ENCODE results near the gene ZCWPW1.
"Not testable (repeated sequence)": the region's sequence is repeated elsewhere in the genome, so short reads cannot be mapped to it uniquely, and the experiment has no call there.

ZCWPW1 gene

DNA sequence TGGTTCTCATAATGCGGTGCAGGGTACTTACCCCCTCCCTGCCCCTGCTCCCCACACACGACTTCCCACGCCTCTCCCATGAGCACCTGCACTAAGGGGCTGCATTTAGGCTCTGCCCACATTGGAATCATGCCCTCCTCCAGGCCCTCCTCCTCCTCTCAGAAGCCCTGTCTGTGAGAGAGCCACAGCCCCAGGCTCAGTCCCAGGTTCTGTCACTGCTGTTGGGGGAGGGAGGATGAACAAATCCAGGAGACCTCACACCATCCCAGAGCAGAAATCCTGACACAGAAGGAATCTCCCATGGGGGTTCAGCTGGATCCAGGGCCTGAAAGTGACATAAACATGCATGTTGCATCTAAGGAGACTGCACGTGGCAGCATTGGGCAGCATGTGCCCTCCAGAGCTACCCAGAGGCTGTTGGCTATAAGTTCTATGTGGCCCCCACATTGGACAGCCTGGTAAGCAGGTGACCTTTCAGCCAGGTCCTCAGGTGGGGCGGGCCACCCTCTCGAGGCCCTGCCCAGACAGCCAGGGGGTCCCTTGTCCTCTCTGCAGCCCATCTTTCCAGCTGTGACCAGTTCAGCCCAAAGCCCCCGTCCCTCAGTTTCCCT is 56.8 kb downstream of the ZCWPW1 start:
- no peak for DNase-seq

DNA sequence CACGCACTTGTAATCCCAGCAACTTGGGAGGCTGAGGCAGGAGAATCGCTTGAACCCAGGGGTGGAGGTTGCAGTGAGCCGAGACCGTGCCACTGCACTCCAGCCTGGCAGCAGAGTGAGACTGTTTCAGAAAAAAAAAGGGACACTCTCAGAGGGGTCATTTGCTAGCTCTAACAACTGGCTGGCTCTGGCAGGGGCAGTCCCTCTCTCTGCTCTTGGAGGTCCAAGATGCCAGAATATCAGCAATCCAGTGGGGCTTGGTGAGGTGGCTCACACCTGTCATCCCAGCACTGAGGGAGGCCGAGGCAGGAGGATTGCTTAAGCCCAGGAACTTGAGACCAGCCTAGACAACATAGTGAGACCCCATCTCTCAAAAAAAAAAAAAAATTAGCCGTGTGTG is 57.8 kb downstream of the ZCWPW1 start:
- DNase-seq: no peak

DNA sequence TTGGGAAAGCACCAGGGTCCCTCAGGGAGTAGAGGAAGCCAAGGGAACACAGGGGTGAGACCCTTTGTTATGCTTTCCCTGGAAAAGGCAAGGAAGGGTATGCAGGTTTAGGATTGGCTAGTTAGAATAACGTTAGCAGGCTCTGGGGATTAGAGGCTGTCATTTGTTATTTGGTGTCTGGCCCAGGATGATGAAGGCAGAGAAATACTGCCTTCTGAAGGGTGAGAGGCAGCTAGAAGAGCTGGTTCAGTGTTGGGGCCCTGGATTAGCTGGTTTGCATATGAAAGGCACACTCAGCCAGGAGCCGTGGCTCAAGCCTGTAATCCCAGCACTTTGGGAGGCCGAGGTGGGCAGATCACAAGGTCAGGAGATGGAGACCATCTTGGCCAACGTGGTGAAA is 58.2 kb downstream of the ZCWPW1 start:
- no peak for DNase-seq

DNA sequence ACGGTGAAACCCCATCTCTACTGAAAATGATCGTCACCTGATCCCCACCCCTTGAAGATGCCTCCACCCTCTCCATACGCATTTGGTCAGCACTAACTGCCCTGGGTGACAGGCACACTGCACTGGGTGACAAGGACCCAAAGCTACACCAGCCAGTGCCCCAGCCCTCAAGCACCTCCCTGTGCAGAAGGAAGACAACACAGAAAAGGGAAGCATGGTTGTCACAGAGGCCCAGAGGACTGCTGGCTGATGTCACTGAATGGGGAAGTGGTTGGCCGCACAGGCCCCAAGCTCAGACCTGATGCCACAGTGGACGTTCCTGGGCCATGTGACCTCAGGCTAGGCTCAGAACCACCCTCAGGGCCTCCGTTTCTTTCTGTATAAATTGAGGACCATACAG is 59.4 kb downstream of the ZCWPW1 start:
- DNase-seq: no peak

DNA sequence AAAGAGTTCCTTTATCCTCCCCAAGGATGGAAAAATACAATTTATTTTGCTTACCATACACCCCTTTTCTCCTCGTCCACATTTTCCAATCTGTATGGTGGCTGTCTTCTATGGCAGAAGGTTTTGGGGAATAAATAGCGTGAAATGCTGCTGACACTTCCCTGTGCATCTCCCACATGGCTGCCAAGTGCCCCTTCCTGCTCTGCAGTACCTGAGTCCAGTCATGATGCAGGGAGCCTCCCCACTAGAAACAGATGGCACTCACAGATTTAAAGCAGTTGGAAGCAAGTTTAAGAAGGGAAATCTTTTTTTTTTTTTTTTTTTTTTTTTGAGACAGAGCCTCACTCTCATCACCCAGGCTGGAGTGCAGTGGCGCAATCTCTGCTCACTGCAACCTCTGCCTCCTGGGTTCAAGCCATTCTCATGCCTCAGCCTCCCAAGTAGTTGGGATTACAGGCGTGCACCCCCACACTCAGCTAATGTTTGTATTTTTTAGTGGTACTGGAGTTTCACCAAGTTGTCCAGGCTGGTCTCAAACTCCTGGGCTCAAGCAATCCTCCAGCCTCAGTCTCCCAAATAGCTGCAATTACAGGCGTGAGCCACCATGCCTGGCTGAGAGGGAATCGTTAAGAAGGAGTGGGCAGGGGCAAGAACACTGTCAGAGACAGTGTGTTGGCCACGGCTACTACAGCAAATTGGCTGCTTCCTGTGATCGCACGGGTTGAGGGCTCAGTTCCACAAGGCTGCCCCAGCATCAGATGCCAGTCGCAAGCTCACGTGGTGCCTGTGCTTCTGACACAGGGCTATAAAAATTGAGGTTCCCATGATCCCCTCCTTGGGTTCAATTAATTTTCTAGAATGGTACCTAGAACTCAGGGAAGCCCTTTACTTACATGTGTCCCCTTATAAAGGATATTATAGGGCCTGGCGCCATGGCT is 60.6 kb downstream of the ZCWPW1 start:
- DNase-seq: no peak

DNA sequence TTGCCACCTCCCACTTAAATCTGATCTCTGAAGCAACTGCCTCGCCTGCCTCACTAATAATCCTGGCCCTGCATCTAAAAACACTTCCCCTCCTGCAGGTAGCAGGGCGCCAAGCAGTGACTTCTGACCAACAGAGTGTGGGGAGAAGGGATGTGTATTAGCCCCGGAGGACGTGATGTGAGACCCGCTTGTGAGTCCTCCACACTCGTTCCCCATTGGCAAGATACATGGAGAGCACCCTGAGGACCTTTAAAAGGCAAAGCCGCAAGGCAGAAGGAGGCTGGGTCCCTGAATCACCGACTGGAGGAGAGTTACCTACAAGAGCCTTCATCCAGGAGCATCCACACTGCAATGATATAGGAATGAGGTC is 61.3 kb downstream of the ZCWPW1 start:
- DNase-seq: no peak

DNA sequence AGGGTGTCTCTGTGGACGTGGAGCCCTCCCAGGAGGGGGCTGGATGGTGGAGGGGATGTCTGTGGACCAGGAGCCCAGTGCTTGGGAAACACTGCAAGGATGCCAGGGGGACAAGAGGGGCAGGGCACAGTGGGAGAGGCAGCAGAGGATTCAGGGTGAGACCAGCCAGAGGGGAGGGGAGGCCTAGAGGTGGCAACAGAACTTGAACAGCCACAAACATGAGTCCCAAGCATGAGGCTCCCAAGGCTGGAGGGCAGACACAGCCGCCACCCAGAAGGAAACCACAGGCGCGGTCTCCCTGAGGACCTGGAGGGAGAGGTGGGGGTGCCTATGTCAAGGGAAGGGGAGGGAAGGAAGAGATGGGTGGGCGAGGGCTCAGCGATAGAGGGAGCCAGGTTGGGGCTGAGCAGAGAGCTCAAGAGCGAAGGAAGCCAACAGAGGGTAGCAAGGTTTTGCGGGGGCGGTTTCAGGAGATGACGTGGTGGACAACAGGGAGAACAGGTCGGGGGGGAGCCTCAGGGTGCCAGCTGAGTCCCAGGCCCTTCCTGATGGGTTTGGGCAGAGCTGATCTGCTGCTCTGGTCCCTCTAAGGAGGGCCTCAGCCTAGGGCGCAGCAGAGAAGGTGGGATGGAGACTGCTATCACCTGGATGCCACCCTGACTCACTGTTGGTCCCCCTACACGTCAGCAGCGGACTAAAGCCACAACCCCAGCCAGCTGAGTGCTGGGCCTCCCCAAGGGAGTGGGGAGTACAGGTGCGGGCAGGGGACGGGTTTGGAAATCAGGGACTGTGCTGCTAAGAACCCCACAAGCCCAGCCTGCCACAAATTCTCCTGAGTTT is 61.9 kb downstream of the ZCWPW1 start:
- no peak for DNase-seq

DNA sequence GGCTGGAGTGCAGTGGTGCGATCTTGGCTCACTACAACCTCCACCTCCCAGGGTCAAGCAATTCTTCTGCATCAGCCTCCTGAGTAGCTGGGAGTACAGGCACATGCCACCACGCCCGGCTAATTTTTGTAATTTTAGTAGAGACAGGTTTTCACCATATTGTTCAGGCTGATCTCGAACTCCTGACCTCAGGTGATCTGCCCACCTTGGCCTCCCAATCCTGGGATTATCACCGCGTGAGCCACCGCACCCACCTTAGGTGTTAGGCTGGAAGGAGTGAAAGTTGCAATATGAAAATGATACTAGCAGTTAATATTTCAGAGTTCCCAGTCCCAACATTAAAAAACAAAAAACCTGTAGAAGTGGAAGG is 62.5 kb downstream of the ZCWPW1 start:
- DNase-seq: not testable (repeated sequence)

DNA sequence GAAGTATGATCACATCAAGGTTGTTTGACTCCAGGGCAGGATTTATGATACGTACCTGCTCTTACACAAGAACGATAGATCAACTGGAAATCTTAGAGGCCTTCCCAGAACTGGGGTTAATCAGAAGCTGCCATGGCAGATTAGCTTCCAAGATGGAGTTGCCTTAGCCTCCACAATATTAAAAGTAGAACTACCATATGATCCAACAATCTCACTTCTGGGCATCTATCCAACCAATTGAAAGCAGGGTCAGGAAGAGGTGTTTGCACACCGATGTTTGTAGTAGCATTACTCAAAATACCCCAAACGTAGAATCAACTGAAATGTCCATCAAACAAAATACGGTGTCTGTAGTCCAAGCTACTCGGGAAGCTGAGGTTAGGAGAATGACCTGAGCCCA is 64.0 kb downstream of the ZCWPW1 start:
- no peak for DNase-seq

DNA sequence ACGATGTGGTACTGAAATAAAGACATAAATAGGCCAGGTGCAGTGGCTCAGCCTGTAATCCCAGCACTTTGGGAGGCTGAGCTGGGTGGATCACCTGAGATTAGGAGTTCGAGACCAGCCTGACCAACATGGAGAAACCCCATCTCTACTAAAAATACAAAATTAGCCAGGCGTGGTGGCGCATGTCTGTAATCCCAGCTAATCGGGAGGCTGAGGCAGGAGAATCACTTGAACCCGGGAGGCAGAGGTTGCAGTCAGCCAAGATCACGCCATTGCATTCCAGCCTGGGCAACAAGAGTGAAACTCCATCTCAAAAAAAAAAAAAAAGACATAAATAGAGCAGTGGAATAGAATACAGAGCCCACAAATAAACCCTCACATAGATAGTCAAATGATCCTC is 64.7 kb downstream of the ZCWPW1 start:
- not testable (repeated sequence) for DNase-seq

DNA sequence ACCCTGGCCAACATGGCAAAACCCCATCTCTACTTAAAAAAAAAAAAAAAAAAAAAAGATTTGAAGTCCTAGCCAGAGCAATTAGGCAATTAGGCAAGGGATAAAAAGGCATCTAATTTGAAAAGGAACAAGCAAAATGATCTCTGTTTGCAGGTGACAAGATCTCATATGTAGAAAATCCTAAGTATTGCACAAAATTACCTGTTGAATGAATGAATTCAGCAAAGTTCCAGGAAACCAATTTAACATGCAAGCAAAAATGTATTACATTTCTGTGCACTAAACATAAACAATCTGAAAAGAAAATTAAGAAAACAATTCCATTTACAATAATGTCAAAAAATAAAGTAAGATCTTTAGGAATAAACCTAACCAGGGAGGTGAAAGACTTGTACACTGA is 65.4 kb downstream of the ZCWPW1 start:
- DNase-seq: no peak

DNA sequence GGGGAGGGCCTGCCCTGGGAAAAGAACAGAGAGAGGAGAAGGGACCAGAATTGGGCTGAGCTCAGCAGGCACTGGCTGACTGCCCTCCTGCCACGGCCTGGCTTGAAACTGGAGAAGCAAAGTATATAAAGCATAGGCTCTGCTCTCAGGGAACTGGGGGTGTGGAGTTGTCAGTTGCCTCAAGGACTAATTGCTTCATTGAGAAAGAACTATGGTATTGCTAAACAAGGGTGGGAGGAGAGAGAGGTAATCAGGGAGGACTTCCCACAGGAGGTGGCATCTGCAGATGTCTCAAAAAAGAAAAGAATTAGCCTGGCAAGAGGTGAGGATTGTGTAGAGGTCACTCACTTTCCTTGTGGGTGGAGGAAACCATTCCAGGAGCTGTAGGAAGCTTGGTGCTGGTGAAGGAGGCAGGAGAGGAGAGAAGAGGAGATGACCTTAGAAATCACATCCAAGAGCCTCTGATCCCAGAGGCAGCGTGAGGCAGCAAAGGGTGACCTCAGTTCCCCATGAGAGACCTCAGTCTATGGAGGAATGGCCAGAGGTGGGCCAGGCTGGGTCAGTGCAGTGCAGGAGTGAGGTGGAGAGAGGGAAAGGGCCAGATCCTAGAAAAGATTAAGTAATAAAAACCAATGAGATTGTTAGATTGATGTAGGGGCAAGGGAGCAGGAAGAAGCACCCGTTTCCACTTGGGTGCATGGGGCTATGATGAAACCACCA is 68.2 kb downstream of the ZCWPW1 start:
- DNase-seq: no peak

DNA sequence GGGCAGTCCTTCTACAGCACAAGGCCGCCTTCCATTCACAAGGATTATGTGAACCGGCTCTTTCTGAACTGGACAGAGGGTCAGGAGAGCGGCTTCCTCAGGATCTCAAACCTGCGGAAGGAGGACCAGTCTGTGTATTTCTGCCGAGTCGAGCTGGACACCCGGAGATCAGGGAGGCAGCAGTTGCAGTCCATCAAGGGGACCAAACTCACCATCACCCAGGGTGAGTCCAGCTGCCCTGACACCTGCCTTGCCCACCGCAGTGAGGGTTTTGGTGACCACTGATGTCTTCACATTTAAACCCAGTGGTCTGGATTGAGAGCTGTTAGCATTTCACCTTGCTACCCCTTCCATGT is 69.7 kb downstream of the ZCWPW1 start:
- no peak for DNase-seq

DNA sequence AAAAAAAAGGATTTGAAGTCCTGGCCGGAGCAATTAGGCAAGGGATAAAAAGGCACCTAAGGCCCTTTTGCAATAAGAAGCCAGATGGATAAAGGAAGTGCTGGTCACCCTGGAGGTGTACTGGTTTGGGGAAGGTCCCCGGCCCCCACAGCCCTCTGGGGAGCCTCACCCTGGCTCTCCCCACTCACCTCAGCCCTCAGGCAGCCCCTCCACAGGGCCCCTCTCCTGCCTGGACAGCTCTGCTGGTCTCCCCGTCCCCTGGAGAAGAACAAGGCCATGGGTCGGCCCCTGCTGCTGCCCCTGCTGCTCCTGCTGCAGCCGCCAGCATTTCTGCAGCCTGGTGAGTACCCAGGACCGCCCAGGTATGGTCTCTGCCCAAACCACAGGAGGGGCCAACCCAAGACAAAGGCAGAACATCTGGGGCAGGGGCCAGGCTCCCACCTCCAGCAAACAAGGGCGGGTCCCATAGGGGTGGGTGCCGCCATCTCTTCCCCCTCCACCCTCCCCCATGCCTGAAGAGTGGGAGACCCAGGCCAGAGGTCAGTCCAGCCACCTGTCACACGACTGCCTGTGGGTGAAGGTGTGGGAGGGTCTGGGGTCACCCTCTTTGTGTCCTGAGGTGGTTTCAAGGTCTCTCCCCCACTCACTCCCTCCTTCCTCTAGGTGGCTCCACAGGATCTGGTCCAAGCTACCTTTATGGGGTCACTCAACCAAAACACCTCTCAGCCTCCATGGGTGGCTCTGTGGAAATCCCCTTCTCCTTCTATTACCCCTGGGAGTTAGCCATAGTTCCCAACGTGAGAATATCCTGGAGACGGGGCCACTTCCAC is 70.3 kb downstream of the ZCWPW1 start, which contains the start of gene PILRB:
TSS of gene PILRB (plus strand) at position 91 of the 830 bp plus-strand sequence. CDS start at position 277, 186 bp downstream.
- no peak for DNase-seq

DNA sequence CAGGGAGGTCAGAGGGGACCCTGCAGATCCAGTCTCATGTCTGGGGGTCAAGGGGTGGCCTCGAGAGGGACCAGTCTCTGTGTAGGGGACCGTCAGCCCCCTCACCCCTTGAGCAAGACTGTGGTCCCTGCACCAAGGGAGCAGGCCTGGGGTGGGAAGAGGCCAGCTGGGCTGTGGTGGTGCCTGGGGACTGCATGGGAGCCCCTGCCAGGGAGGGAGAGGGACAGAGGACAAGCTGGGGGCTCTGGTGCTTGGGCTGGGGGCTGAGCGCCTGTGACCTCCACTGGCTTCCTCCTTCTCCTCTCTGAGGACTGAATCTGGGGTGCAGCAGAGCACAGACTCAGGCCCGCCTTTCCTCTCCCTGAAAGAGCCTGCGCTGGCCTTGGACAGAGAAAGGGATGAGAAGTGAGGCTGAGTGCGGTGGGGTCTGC is 71.4 kb downstream of the ZCWPW1 start:
- no peak for DNase-seq

DNA sequence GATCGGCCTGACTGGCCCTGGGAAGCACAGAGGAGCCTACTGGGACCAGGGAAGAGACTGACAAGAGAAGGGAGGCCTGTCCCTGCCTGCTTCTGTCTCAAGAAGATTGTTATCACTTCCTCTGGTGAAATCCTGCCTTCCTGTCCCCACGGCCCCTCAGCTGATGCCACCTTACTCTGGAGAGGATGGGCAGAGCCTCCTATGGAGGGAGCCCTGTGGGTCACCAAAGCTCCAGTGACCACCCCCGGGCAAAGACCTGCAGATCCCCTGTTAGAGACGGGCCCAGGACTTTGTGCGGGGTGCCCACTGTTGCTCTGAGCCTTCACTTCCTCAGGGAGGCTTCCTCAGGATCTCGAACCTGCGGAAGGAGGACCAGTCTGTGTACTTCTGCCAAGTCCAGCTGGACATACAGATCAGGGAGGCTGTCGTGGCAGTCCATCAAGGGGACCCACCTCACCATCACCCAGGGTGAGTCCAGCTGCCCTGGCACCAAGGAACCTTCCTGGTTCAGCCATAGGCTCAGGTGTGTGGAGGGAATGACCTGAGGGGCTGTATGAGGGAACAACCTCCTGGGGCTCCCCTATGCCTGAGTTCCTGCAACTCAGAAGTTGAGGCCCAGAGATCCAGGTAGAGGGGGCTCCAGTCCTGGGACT is 72.0 kb downstream of the ZCWPW1 start:
- DNase-seq: no peak

DNA sequence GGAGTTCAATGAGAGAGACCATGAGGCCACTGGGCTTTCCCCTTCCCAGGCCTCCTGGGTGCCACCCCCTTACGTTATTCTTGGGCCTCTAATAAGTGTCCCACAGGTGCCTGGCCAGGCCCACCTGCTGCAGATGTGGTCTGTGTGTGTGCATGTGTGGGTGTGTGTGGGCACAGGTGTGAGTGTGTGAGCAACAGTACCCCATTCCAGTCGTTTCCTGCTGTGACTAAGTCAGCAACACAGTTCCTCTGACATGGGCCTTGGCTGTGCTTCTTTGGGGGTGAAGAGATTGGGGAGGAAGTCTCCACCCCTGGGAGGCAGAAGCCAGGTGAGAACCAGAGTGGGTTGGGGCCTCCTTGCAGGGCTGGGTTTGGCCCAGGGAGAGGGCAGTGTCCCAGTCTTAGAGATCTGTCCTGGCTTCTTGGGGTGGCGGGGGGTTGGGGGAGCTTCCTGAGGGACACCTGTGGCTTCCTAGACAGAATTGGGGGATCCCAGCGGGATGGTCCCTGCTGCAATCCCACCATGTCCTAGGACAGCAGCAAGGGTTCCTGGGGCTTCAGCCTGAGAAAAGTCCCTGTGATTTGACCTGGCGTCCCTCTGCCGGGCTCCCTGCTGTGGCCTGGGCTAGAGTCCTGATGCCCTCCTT is 74.7 kb downstream of the ZCWPW1 start:
- no peak for DNase-seq

DNA sequence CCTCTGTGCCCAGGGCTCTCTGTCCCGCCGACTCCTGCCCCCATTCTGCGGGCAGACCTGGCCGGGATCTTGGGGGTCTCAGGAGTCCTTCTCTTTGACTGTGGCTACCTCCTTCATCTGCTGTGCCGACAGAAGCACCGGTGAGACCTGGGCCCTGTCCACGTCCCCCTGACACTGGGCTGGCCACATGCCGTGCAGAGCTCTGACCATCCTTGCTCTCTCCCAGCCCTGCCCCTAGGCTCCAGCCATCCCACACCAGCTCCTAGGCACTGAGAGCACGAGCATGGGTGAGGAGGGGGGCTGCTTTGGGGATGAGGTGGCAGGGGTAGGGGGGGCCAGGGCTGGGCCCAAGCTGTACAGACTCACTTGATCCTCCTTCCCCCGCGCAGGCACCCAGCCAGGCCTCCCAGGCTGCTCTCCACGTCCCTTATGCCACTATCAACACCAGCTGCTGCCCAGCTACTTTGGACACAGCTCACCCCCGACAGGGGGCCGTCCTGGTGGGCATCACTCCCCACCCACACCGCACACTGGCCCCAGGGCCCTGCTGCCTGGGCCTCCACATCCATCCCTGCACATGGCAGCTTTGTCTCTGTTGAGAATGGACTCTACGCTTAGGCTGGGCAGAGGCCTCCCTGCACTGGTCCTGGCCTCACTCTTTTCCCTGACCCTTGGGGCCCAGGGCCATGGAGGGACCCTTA is 75.4 kb downstream of the ZCWPW1 start:
- no peak for DNase-seq

DNA sequence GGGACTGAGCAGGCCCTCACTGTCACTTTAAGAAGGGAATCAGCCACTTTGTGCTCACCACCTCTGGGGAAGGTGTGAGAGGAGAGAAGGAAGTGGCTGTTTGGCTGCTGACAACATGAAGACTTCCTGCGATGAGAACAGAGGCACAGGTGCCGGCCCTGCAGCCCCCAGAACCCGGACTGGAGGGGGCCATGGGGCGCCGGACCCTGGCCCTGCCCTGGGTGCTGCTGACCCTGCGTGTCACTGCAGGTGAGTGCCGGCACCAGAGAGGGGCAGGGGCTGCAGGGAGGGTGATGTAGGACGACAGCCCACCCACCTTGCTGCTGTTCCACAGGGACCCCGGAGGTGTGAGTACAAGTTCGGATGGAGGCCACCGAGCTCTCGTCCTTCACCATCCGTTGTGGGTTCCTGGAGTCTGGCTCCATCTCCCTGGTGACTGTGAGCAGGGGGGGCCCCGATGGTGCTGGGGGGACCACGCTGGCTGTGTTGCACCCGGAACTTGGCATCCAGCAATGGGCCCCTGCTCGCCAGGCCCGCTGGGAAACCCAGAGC is 76.2 kb downstream of the ZCWPW1 start:
- DNase-seq: not testable (repeated sequence)

DNA sequence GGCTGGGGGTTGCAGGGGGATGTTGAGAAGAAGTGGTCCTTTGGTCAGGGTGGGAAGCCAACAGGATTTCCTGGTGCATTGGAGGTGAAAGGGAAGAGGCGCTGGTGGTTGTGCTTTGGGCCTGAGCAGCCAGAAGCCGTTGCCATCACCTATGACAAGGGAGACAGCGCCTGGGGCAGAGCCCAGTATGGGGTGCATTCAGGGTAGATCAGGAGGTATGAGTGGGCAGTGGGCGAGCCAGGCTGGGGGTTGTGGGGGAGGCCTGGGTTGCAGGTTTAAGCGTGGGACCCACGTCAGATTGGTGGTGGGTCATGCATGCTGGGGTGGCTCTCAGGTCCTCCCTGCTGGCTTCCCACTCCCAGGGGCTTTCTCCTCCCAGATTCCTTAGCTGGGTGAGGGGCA is 76.8 kb downstream of the ZCWPW1 start:
- DNase-seq: no peak
